GM12891 (cell line): ENCODE measurements around the gene SLC6A5.

Source experiments
- DNase-seq: peaks from one replicate; pipeline ENCODE4 v3.0.0; 2011; ENCODE audit warnings: low spot score; ENCODE audit not compliant: insufficient read length
- FAIRE-seq: peaks from 2 replicates; lab custom pipeline; 2011; peaks lifted over from hg19 to GRCh38; lab: Jason Lieb, UNC
- PAX5 ChIP-seq: IDR thresholded peaks from 2 replicates; pipeline ENCODE4 v1.6.1; 2011; ENCODE audit warnings: low read length, moderate library complexity, mild to moderate bottlenecking; ENCODE audit not compliant: insufficient read depth, severe bottlenecking
- POLR2A ChIP-seq: IDR thresholded peaks from 2 replicates; pipeline ENCODE4 v1.6.1; 2011; ENCODE audit warnings: low read depth, low read length, control low read depth
- POLR2AphosphoS5 ChIP-seq: IDR thresholded peaks from 2 replicates; pipeline ENCODE4 v1.6.1; 2011; ENCODE audit warnings: low read depth, low read length, control low read depth
- POU2F2 ChIP-seq: IDR thresholded peaks from 2 replicates; pipeline ENCODE4 v1.6.1; 2011; ENCODE audit warnings: low read depth, mild to moderate bottlenecking, control low read depth, low read length, moderate library complexity
- SPI1 ChIP-seq: IDR thresholded peaks from 2 replicates; pipeline ENCODE4 v1.6.1; 2011; ENCODE audit warnings: low read depth, low read length, control low read depth
- TAF1 ChIP-seq: IDR thresholded peaks from 2 replicates; pipeline ENCODE4 v1.6.1; 2011; ENCODE audit warnings: low read depth, low read length, control low read depth

Gene SLC6A5

GRCh38 chr11:20604864-20605601 lies 5.6 kb downstream of the SLC6A5 start:
- DNase-seq, result no peak
- no peak for FAIRE-seq
- TF ChIP-seq POLR2AphosphoS5, result no peak
- TF ChIP-seq PAX5, result no peak
- no peak for TF ChIP-seq TAF1
- no peak for TF ChIP-seq POU2F2
- no peak for TF ChIP-seq SPI1
- no peak for TF ChIP-seq POLR2A

GRCh38 chr11:20605602-20606091 lies 6.2 kb downstream of the SLC6A5 start:
- TF ChIP-seq TAF1, result no peak
- TF ChIP-seq SPI1, result no peak
- no peak for TF ChIP-seq POLR2AphosphoS5
- DNase-seq, result no peak
- no peak for FAIRE-seq

- TF ChIP-seq TAF1, result no peak
- no peak for TF ChIP-seq SPI1
- no peak for TF ChIP-seq POLR2AphosphoS5
- TF ChIP-seq POU2F2, result no peak
- no peak for TF ChIP-seq PAX5
- TF ChIP-seq POLR2A, result no peak
- DNase-seq (no peak), FAIRE-seq (no peak)
These were observed 9.5 kb downstream of the SLC6A5 start for GRCh38 chr11:20608934-20609333.

GRCh38 chr11:20609727-20610707 lies 10.6 kb downstream of the SLC6A5 start:
- TF ChIP-seq POU2F2 (no peak), SPI1 (no peak), PAX5 (no peak), POLR2A (no peak), TAF1 (no peak), POLR2AphosphoS5 (no peak)
- DNase-seq (peak; percentile 48), FAIRE-seq (peak; percentile 84)

- FAIRE-seq, result no peak
These were observed 11.4 kb downstream of the SLC6A5 start for GRCh38 chr11:20610825-20611224.

GRCh38 chr11:20611445-20611844 lies 12.0 kb downstream of the SLC6A5 start:
- TF ChIP-seq POLR2AphosphoS5, result no peak
- TF ChIP-seq SPI1, result no peak
- TF ChIP-seq TAF1, result no peak
- no peak for TF ChIP-seq POLR2A
- no peak for TF ChIP-seq PAX5
- TF ChIP-seq POU2F2, result no peak
- no peak for FAIRE-seq
- no peak for DNase-seq

More at GRCh38 chr11:20610825-20611224, 11.4 kb downstream of the SLC6A5 start:
- TF ChIP-seq TAF1 (no peak), POLR2A (no peak), PAX5 (no peak), POLR2AphosphoS5 (no peak), SPI1 (no peak), POU2F2 (no peak)
- no peak for DNase-seq

GRCh38 chr11:20611892-20612291 lies 12.5 kb downstream of the SLC6A5 start:
- TF ChIP-seq SPI1, result no peak
- no peak for TF ChIP-seq POLR2A
- FAIRE-seq, result no peak
- no peak for DNase-seq

- FAIRE-seq (no peak), DNase-seq (no peak)
- no peak for TF ChIP-seq POU2F2
- TF ChIP-seq POLR2A, result no peak
- no peak for TF ChIP-seq SPI1
- no peak for TF ChIP-seq PAX5
These were observed 13.0 kb downstream of the SLC6A5 start for GRCh38 chr11:20612416-20612815.

- DNase-seq, result no peak
- TF ChIP-seq POLR2A (no peak), PAX5 (no peak)
- no peak for FAIRE-seq
These were observed 17.5 kb downstream of the SLC6A5 start for GRCh38 chr11:20616920-20617319.
